Chondrocyte (in vitro differentiated cells): ENCODE data around the gene LNP1. TPM values are rescaled to one million over a fixed set of nuclear protein-coding genes. Genes with fewer than 3 reads are reported as not detected.

ENCODE experiments used
- DNase-seq: peaks from one replicate; pipeline ENCODE4 v3.0.0; 2021; ENCODE audit warnings: mixed read lengths, low spot score
- H3K27ac Mint-ChIP-seq: one replicate; pipeline ENCODE4 v1.8.0; 2021; ENCODE audit warnings: mild to moderate bottlenecking, moderate library complexity, mixed read lengths; ENCODE audit not compliant: unreplicated experiment
- H3K27me3 Mint-ChIP-seq: 2 replicates; pipeline ENCODE4 v1.8.0; 2021; ENCODE audit warnings: low read depth, mixed read lengths
- H3K36me3 Mint-ChIP-seq: 2 replicates; pipeline ENCODE4 v1.8.0; 2021; ENCODE audit warnings: low read depth, mixed read lengths
- H3K4me1 Mint-ChIP-seq: 2 replicates; pipeline ENCODE4 v1.8.0; 2021; ENCODE audit warnings: low read depth, mild to moderate bottlenecking, mixed read lengths
- H3K4me3 Mint-ChIP-seq: one replicate; pipeline ENCODE4 v1.8.0; 2021; ENCODE audit warnings: mild to moderate bottlenecking, moderate library complexity, mixed read lengths; ENCODE audit not compliant: unreplicated experiment
- H3K9me3 Mint-ChIP-seq: 2 replicates; pipeline ENCODE4 v1.8.0; 2021; ENCODE audit warnings: low read depth, mixed read lengths
- total RNA-seq: library from RNA; stranded (reverse); gene quantifications from 3 replicates; pipeline ENCODE4 v1.2.1, GENCODE V29; 2021
- TF ChIP-seq, protein P1 (sequence below): fragments of 200-600 bp; sonication (generic); IDR thresholded peaks from 2 replicates; pipeline ENCODE4 v1.5.0; 2021; ENCODE audit warnings: antibody characterized with exemption, mild to moderate bottlenecking, moderate library complexity

Gene LNP1
- total RNA-seq, 1 donor from 2014 or later: 1.0 TPM

DNA sequence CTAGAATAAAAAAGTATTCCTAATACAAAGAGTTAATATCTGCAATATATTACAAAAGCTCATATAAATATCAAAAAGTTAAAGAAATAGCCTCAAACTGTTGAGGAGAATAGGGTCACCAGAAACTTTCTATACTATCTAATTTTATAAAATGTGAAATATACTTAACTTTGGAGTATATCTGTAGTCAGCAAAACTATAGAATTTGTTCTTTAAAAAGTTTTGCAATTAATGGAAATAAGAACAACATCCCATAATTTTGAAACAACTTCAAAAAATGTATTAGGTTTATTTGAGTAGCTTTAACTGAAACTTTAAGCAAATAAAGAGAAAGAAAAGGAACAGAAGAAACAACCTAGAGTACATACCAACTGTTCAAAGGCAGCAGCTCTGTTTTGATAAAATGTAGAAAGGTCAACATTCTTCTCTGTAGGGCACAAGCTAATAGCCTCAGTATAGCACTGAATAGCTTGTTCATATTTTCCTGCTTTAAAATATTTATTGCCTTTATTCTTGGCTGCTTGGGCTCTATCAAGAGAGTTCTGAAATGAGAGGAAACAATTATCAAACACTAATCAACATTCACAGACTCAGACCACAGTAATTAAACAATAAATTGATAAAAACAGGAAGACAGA lies 14.8 kb upstream of the LNP1 start:
- TF ChIP-seq, protein P1, sequence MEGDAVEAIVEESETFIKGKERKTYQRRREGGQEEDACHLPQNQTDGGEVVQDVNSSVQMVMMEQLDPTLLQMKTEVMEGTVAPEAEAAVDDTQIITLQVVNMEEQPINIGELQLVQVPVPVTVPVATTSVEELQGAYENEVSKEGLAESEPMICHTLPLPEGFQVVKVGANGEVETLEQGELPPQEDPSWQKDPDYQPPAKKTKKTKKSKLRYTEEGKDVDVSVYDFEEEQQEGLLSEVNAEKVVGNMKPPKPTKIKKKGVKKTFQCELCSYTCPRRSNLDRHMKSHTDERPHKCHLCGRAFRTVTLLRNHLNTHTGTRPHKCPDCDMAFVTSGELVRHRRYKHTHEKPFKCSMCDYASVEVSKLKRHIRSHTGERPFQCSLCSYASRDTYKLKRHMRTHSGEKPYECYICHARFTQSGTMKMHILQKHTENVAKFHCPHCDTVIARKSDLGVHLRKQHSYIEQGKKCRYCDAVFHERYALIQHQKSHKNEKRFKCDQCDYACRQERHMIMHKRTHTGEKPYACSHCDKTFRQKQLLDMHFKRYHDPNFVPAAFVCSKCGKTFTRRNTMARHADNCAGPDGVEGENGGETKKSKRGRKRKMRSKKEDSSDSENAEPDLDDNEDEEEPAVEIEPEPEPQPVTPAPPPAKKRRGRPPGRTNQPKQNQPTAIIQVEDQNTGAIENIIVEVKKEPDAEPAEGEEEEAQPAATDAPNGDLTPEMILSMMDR: no peak
- Mint-ChIP-seq H3K4me1 (peaks cover 49% of the 10 kb centered on the region), H3K4me3 (no peak overlapping the region), H3K27ac (peak overlapping the region; percentile 89), H3K9me3 (peaks cover 12% of the 10 kb centered on the region), H3K36me3 (peaks cover 12% of the 10 kb centered on the region), H3K27me3 (no peaks in the 10 kb centered on the region)
- no peak for DNase-seq

DNA sequence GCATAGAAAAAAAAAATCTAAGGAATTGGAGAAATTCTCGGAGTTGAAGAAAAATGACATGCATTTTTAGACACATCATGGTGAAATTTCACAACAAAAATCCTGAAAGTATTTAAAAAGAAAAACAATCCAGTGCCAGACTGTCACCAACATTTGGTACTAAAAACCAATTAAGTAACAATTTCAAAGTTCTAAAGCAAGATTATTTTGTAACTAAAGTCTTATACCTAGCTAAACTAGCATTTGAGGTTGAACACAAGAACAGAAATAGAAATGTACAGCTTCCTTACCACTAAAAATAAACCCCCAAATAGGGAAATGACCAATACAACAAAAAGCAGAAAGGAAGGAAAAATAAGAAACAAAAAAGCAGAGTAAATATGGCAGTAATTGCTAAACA lies 12.3 kb upstream of the LNP1 start:
- peaks cover 52% of the 10 kb centered on the region for H3K4me1 Mint-ChIP-seq
- H3K4me3 Mint-ChIP-seq: no peak overlapping the region
- no peaks in the 10 kb centered on the region for H3K27me3 Mint-ChIP-seq
- DNase-seq: no peak
- H3K9me3 Mint-ChIP-seq: peaks cover 12% of the 10 kb centered on the region
- TF ChIP-seq, protein P1: no peak
- H3K36me3 Mint-ChIP-seq: peaks cover 11% of the 10 kb centered on the region
- H3K27ac Mint-ChIP-seq: no peak overlapping the region

DNA sequence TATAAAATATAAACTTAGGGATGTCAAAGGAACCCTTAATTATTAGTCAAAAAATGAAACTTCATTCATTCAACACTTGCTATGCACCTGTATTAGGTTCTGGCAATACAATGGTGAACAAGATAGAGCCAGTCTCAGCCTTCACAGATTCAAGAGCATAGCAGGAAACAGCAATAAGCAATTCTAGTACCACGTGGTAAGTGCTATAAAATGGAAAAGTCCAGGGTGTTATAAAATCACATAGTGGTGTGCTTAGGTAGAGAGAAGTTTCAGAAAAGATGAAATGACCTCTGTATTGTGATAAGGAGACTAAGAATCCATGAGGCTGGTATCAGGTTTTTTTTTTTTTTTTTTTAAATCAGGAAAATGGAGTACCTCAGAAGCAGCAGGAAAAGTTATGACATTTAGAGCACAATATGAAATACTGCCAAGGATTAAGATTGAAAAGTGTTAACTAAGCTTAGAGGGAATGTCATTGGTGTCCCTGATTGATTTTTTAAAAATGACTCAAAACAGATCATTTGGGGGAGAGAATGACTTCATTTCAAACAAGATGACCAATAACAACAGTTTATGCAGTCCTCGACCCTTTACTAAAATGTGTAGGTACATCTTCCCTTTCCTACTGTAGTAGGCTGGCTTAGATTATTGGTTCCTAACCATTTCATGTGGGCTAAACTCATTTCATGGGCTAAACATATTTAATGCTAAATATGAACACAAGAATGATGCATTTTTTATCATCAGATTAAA lies 5.5 kb upstream of the LNP1 start:
- no peak for DNase-seq
- Mint-ChIP-seq H3K4me3 (no peak overlapping the region), H3K27ac (no peak overlapping the region), H3K4me1 (peaks cover 49% of the 10 kb centered on the region), H3K27me3 (no peaks in the 10 kb centered on the region), H3K9me3 (no peaks in the 10 kb centered on the region), H3K36me3 (no peaks in the 10 kb centered on the region)
- TF ChIP-seq, protein P1: no peak

DNA sequence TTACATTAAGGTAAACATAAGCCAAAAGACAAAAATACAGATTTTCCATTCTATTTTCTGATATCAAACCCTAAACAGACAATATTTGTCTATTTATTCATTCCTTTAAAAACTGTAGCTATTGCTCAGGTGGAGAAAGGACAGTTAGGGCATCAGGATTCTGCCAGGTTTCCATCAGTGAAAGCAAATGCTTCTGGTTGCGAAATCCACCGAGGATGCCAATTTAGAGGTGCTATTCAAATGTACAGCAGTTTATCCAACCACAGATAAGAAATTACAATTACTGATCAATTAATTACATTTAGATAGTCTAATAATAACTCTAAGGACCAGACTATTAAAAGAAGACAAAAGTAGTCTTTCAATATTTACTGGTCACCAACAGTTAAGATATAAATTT lies 4.4 kb upstream of the LNP1 start:
- H3K4me3 Mint-ChIP-seq: no peak overlapping the region
- no peak overlapping the region for H3K27ac Mint-ChIP-seq
- no peak for DNase-seq
- H3K9me3 Mint-ChIP-seq: no peaks in the 10 kb centered on the region
- H3K27me3 Mint-ChIP-seq: no peaks in the 10 kb centered on the region
- H3K36me3 Mint-ChIP-seq: no peaks in the 10 kb centered on the region
- TF ChIP-seq, protein P1: no peak
- H3K4me1 Mint-ChIP-seq: peaks cover 49% of the 10 kb centered on the region

DNA sequence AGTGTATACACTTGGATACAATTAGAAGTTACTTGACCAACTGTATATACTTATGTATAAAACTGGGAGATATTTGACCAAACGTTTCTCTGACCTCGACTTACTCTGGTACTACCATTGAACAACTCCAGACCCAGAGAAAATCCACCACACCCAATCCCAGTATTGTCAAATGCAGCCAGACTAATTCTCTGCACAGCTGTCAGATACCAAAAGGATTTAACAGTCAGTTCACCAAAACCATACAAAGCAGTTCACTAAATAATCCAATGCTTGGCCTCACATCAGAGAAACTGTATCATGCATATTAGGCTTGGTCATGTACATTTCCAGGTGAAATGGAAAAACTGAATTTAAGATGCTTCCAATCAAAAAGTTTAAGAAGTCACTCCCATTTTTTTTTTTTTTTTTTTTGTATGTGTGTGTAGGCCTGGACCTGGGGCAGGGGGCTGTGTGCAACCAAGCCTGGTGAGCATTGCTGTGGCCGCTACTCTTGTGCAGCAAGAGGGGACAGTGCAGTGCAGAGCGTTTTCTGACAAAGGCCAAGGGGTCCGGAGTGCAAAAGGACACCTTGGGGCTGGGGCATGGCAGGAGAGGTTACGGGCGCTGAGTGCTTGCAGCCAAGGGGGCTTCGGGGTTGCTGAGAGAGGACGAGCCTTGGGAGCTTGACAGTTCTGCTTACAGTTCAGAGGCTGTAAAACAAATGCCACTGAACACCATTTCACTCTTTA lies 1.8 kb upstream of the LNP1 start:
- Mint-ChIP-seq H3K4me3 (peak overlapping the region; percentile 93), H3K36me3 (no peaks in the 10 kb centered on the region), H3K9me3 (no peaks in the 10 kb centered on the region), H3K4me1 (peaks cover 68% of the 10 kb centered on the region), H3K27ac (peak overlapping the region; percentile 98), H3K27me3 (no peaks in the 10 kb centered on the region)
- DNase-seq: no peak
- TF ChIP-seq, protein P1: no peak
